SK-N-SH (cell line): ENCODE data around the gene MFAP3L. TPM values are rescaled to one million over a fixed set of nuclear protein-coding genes. Genes with fewer than 3 reads are reported as not detected.

Experiments used
- CTCF ChIA-PET: fragments of 300-600, 350-600 bp; formaldehyde crosslinking; extraction: SDS; loops from one replicate; lab custom pipeline; 2021; lab: Yijun Ruan, JAX
- POLR2A ChIA-PET: fragments of 350-600 bp; sonication (Branson Sonifier 250); formaldehyde crosslinking; extraction: SDS; loops from one replicate; lab custom pipeline; 2020; ENCODE audit warnings: antibody characterized with exemption, inconsistent platforms; lab: Yijun Ruan, JAX
- DNase-seq: peaks from one replicate; pipeline ENCODE4 v3.0.0; 2012
- H2AFZ ChIP-seq: fragments of 200-600 bp; sonication (generic); 2 replicates; pipeline ENCODE4 v1.8.1; 2016; ENCODE audit warnings: antibody characterized with exemption, mild to moderate bottlenecking, low read depth
- H3F3A ChIP-seq: fragments of 200-600 bp; sonication (generic); replicated peaks from 2 replicates; pipeline ENCODE3; 2016; ENCODE audit warnings: antibody characterized with exemption, mild to moderate bottlenecking; ENCODE audit not compliant: insufficient read depth
- H3K27ac ChIP-seq, 2 experiments: fragments of 200-500 bp in 1 of 2; fragments of 200-600 bp in 1 of 2; sonication (Bioruptor generic) in 1 of 2; sonication (generic), shearing (Covaris generic) in 1 of 2; 2 replicates each; pipeline versions ENCODE4 v1.5.1 to v1.6.1; 2014 to 2016; ENCODE audit warnings: low read depth in 2 of 2, inconsistent platforms in 1 of 2, low read length in 1 of 2, mild to moderate bottlenecking in 1 of 2, mixed read lengths in 1 of 2
- H3K27me3 ChIP-seq: fragments of 200-600 bp; sonication (generic), shearing (Covaris generic); 2 replicates; pipeline ENCODE4 v1.6.1; 2016; ENCODE audit warnings: mixed run types; ENCODE audit not compliant: insufficient read depth
- H3K36me3 ChIP-seq, 2 experiments: fragments of 200-500 bp in 1 of 2; fragments of 200-600 bp in 1 of 2; sonication (Bioruptor generic) in 1 of 2; sonication (generic) in 1 of 2; replicated peaks in 1 of 2; 2 replicates each; pipeline versions ENCODE3 to v1.5.1; 2014 to 2016; ENCODE audit warnings: low read length in 1 of 2, mild to moderate bottlenecking in 1 of 2; ENCODE audit not compliant: insufficient read depth in 2 of 2, control insufficient read depth in 1 of 2
- H3K4me1 ChIP-seq, 2 experiments: fragments of 200-500 bp in 1 of 2; fragments of 200-600 bp in 1 of 2; sonication (Bioruptor generic) in 1 of 2; sonication (generic), shearing (Covaris generic) in 1 of 2; 2 replicates each; pipeline versions ENCODE4 v1.5.1 to v1.6.1; 2014 to 2016; ENCODE audit warnings: low read depth in 1 of 2, low read length in 1 of 2, mixed run types in 1 of 2; ENCODE audit not compliant: insufficient read depth in 2 of 2, control insufficient read depth in 1 of 2
- H3K4me2 ChIP-seq: fragments of 200-600 bp; sonication (generic), shearing (Covaris generic); 2 replicates; pipeline ENCODE4 v1.6.1; 2017; ENCODE audit warnings: mixed run types
- H3K4me3 ChIP-seq, 2 experiments: fragments of 200-500 bp in 1 of 2; fragments of 200-600 bp in 1 of 2; sonication (Bioruptor generic) in 1 of 2; sonication (generic), shearing (Covaris generic) in 1 of 2; 2 replicates each; pipeline versions ENCODE4 v1.5.1 to v1.8.1; 2014 to 2016; ENCODE audit warnings: low read depth in 2 of 2, inconsistent platforms in 1 of 2, low read length in 1 of 2, mild to moderate bottlenecking in 1 of 2, mixed read lengths in 1 of 2, moderate library complexity in 1 of 2
- H3K79me2 ChIP-seq: fragments of 200-600 bp; sonication (generic); 2 replicates; pipeline ENCODE4 v1.8.1; 2017; ENCODE audit warnings: mild to moderate bottlenecking; ENCODE audit not compliant: insufficient read depth
- H3K9ac ChIP-seq: fragments of 200-600 bp; sonication (generic); 2 replicates; pipeline ENCODE4 v1.6.1; 2017; ENCODE audit warnings: mixed run types
- H3K9me2 ChIP-seq: fragments of 200-600 bp; sonication (generic); 2 replicates; pipeline ENCODE4 v1.6.1; 2017; ENCODE audit warnings: mixed run types
- H3K9me3 ChIP-seq: fragments of 200-600 bp; sonication (generic); 2 replicates; pipeline ENCODE4 v1.6.1; 2017; ENCODE audit warnings: mixed run types, mild to moderate bottlenecking, moderate library complexity
- H4K20me1 ChIP-seq: fragments of 200-600 bp; sonication (generic); 2 replicates; pipeline ENCODE4 v1.6.1; 2017; ENCODE audit warnings: mild to moderate bottlenecking, mixed run types; ENCODE audit not compliant: insufficient read depth
- CHD2 ChIP-seq: fragments of 150-350 bp; IDR thresholded peaks from 2 replicates; pipeline ENCODE4 v1.6.1; 2018; ENCODE audit warnings: low read length; ENCODE audit not compliant: partially characterized antibody
- CTCF ChIP-seq: fragments of 200-600 bp; sonication (generic); IDR thresholded peaks from 2 replicates; pipeline ENCODE4 v1.6.1; 2017; ENCODE audit warnings: antibody characterized with exemption, mild to moderate bottlenecking, moderate library complexity
- EP300 ChIP-seq, 2 experiments: IDR thresholded peaks; 2 replicates each; pipeline versions ENCODE4 v1.4.0 to v1.6.1; 2012; ENCODE audit warnings: borderline replicate concordance in 1 of 2, low read depth in 1 of 2, low read length in 1 of 2
- FOXJ3 ChIP-seq: sonication (generic); formaldehyde crosslinking; IDR thresholded peaks from 2 replicates; pipeline ENCODE4 v1.5.1; 2020; ENCODE audit warnings: mild to moderate bottlenecking, missing genetic modification reagents
- JUND ChIP-seq: IDR thresholded peaks from 2 replicates; pipeline ENCODE4 v1.4.0; 2012
- MAX ChIP-seq: IDR thresholded peaks from 2 replicates; pipeline ENCODE4 v1.4.0; 2012; ENCODE audit warnings: low read depth
- MXI1 ChIP-seq: IDR thresholded peaks from 2 replicates; pipeline ENCODE4 v1.6.1; 2012; ENCODE audit warnings: mild to moderate bottlenecking, low read depth, low read length, improper control_type of control experiment
- NFIC ChIP-seq: IDR thresholded peaks from 2 replicates; pipeline ENCODE4 v1.4.0; 2012; ENCODE audit warnings: borderline replicate concordance
- RCOR1 ChIP-seq: fragments of 150-350 bp; IDR thresholded peaks from 2 replicates; pipeline ENCODE4 v1.6.1; 2017; ENCODE audit warnings: antibody characterized with exemption, low read length
- RFX5 ChIP-seq: IDR thresholded peaks from 2 replicates; pipeline ENCODE4 v1.6.1; 2012; ENCODE audit warnings: mild to moderate bottlenecking, improper control_type of control experiment, low read length
- RXRA ChIP-seq: IDR thresholded peaks from 2 replicates; pipeline ENCODE4 v1.4.0; 2012; ENCODE audit warnings: low read depth, mild to moderate bottlenecking, borderline replicate concordance
- SIN3A ChIP-seq: IDR thresholded peaks from 2 replicates; pipeline ENCODE4 v1.6.1; 2012; ENCODE audit warnings: low read depth, mild to moderate bottlenecking, low read length, moderate library complexity, borderline replicate concordance
- YY1 ChIP-seq: IDR thresholded peaks from 2 replicates; pipeline ENCODE4 v1.4.0; 2012; ENCODE audit warnings: low read depth, mild to moderate bottlenecking
- WGBS: methylation state at CpG from one replicate; pipeline ENCODE4 v1.1.6; 2017; ENCODE audit warnings: low lambda C conversion rate; 5-methylcytosine and 5-hydroxymethylcytosine counted together
- polyA plus RNA-seq, 3 experiments: library from polyadenylated mRNA; depleted of rRNA; stranded (reverse); fragments of >200 nt; gene quantifications; 2 replicates each; pipeline ENCODE4 v1.2.3, GENCODE V29; 2012
- TF ChIP-seq, protein P1 (sequence below): IDR thresholded peaks from 2 replicates; pipeline ENCODE4 v1.4.0; 2012; ENCODE audit warnings: low read depth, borderline replicate concordance
- TF ChIP-seq, protein P2 (sequence below): IDR thresholded peaks from 2 replicates; pipeline ENCODE4 v1.4.0; 2012; ENCODE audit warnings: low read depth, borderline replicate concordance
- TF ChIP-seq, protein P3 (sequence below): fragments of 150-350 bp; IDR thresholded peaks from 2 replicates; pipeline ENCODE4 v1.6.1; 2017; ENCODE audit warnings: antibody characterized with exemption, low read length, low read depth, borderline replicate concordance

Gene MFAP3L
- polyA plus RNA-seq, 1 of the 3 experiments (the other 2 are of a cell fraction), result 5.4 TPM

GRCh38 chr4:169955521-169955920 is 70.7 kb downstream of the MFAP3L start:
- Histone ChIP-seq H3F3A (peaks cover 5% of the 10 kb centered on the region), H3K4me3 (no peak overlapping the region), H3K9me2 (no peaks in the 10 kb centered on the region), H3K9ac (no peak overlapping the region), H4K20me1 (no peaks in the 10 kb centered on the region), H3K27me3 (no peaks in the 10 kb centered on the region)
- WGBS, result 55% methylated on average over 5 of the region's 5 CpGs
- CTCF ChIA-PET, result no interaction called here
- TF ChIP-seq, protein P1, sequence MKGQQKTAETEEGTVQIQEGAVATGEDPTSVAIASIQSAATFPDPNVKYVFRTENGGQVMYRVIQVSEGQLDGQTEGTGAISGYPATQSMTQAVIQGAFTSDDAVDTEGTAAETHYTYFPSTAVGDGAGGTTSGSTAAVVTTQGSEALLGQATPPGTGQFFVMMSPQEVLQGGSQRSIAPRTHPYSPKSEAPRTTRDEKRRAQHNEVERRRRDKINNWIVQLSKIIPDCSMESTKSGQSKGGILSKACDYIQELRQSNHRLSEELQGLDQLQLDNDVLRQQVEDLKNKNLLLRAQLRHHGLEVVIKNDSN, result no peak
- no peak for TF ChIP-seq EP300 (IDR thresholded peaks at IDR 0.05; ENCODE audit: borderline replicate concordance in 1 of 2, low read depth in 1 of 2, low read length in 1 of 2)
- no peak for TF ChIP-seq NFIC
- no peak for TF ChIP-seq SIN3A
- TF ChIP-seq RXRA, result no peak
- TF ChIP-seq RCOR1, result no peak
- no peak for TF ChIP-seq MAX
- TF ChIP-seq, protein P2, sequence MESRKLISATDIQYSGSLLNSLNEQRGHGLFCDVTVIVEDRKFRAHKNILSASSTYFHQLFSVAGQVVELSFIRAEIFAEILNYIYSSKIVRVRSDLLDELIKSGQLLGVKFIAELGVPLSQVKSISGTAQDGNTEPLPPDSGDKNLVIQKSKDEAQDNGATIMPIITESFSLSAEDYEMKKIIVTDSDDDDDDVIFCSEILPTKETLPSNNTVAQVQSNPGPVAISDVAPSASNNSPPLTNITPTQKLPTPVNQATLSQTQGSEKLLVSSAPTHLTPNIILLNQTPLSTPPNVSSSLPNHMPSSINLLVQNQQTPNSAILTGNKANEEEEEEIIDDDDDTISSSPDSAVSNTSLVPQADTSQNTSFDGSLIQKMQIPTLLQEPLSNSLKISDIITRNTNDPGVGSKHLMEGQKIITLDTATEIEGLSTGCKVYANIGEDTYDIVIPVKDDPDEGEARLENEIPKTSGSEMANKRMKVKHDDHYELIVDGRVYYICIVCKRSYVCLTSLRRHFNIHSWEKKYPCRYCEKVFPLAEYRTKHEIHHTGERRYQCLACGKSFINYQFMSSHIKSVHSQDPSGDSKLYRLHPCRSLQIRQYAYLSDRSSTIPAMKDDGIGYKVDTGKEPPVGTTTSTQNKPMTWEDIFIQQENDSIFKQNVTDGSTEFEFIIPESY, result no peak
- no peak for TF ChIP-seq CTCF
- TF ChIP-seq CHD2, result no peak
- no peak for TF ChIP-seq FOXJ3 (CRISPR knock-in tag)
- no peak for TF ChIP-seq MXI1
- no peak for TF ChIP-seq RFX5
- no peak for TF ChIP-seq YY1
- TF ChIP-seq, protein P3, sequence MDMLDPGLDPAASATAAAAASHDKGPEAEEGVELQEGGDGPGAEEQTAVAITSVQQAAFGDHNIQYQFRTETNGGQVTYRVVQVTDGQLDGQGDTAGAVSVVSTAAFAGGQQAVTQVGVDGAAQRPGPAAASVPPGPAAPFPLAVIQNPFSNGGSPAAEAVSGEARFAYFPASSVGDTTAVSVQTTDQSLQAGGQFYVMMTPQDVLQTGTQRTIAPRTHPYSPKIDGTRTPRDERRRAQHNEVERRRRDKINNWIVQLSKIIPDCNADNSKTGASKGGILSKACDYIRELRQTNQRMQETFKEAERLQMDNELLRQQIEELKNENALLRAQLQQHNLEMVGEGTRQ, result no peak
- TF ChIP-seq JUND, result no peak
- TF ChIP-seq, all 33 proteins: peak for 0
- Histone ChIP-seq H3K27ac (no peak overlapping the region), H3K9me3 (no peaks in the 10 kb centered on the region), H3K79me2 (no peaks in the 10 kb centered on the region), H3K36me3 (no peaks in the 10 kb centered on the region), H3K4me2 (no peak overlapping the region), H3K4me1 (peaks cover 0 to 7% of the 10 kb centered on the region in 2 experiments; a peak in 1 of 4 replicates), H2AFZ (no peak overlapping the region)
- DNase-seq, result no peak
- POLR2A ChIA-PET, result no interaction called here
